ENCODE results near the gene ATG7.

- TF ChIP-seq, protein P1, sequence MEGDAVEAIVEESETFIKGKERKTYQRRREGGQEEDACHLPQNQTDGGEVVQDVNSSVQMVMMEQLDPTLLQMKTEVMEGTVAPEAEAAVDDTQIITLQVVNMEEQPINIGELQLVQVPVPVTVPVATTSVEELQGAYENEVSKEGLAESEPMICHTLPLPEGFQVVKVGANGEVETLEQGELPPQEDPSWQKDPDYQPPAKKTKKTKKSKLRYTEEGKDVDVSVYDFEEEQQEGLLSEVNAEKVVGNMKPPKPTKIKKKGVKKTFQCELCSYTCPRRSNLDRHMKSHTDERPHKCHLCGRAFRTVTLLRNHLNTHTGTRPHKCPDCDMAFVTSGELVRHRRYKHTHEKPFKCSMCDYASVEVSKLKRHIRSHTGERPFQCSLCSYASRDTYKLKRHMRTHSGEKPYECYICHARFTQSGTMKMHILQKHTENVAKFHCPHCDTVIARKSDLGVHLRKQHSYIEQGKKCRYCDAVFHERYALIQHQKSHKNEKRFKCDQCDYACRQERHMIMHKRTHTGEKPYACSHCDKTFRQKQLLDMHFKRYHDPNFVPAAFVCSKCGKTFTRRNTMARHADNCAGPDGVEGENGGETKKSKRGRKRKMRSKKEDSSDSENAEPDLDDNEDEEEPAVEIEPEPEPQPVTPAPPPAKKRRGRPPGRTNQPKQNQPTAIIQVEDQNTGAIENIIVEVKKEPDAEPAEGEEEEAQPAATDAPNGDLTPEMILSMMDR (IDR thresholded peaks at IDR 0.05 in 2 of 3, conservative IDR thresholded peaks at IDR 0.05 in 1 of 3; ENCODE audit: borderline replicate concordance in 1 of 3, insufficient read depth in 1 of 3, low read depth in 2 of 3, low read length in 2 of 3) = no peak
- TF ChIP-seq RAD21 (IDR thresholded peaks at IDR 0.05; ENCODE audit: low read depth) (no peak), EZH2 (IDR thresholded peaks at IDR 0.05) (no peak), POLR2AphosphoS5 (IDR thresholded peaks at IDR 0.05; ENCODE audit: low read depth, low read length) (no peak), POLR2A (IDR thresholded peaks at IDR 0.05; ENCODE audit: borderline replicate concordance, extremely low read depth, insufficient read depth, insufficient read length) (no peak), CBX3 (IDR thresholded peaks at IDR 0.05; ENCODE audit: low read depth) (no peak), SP1 (IDR thresholded peaks at IDR 0.05; ENCODE audit: low read depth) (no peak), ZFX (IDR thresholded peaks at IDR 0.05) (no peak), REST (IDR thresholded peaks at IDR 0.05; ENCODE audit: low read depth) (no peak), JUND (IDR thresholded peaks at IDR 0.05) (no peak)
Measured at GRCh38 chr3:11356269-11356668, 84.1 kb downstream of the ATG7 start.

Data from HCT116 (cell line).